ENCODE data around the gene MBOAT2.

DNA sequence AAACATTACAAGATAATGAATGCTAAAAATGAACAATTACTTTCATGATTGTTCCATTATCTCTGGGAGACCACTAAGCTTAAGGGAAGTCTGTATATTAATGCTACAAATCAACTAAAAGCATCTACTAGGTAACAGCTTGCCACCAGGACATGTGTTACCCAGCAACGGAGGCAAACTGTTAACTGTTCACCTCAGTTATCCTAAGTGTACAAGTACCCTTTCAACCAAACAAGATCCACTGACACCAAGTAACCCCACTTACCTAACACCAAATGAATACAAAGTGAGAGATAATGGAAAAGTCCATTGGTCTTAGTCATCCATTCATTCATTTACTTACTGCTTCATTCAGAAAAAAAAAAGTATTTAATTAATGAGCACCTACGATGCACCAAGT, 111.4 kb downstream of the MBOAT2 start:
- TF ChIP-seq, protein P1, sequence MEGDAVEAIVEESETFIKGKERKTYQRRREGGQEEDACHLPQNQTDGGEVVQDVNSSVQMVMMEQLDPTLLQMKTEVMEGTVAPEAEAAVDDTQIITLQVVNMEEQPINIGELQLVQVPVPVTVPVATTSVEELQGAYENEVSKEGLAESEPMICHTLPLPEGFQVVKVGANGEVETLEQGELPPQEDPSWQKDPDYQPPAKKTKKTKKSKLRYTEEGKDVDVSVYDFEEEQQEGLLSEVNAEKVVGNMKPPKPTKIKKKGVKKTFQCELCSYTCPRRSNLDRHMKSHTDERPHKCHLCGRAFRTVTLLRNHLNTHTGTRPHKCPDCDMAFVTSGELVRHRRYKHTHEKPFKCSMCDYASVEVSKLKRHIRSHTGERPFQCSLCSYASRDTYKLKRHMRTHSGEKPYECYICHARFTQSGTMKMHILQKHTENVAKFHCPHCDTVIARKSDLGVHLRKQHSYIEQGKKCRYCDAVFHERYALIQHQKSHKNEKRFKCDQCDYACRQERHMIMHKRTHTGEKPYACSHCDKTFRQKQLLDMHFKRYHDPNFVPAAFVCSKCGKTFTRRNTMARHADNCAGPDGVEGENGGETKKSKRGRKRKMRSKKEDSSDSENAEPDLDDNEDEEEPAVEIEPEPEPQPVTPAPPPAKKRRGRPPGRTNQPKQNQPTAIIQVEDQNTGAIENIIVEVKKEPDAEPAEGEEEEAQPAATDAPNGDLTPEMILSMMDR (conservative IDR thresholded peaks at IDR 0.05; ENCODE audit: low read depth in 2 of 2): no peak
- TF ChIP-seq, protein P2, sequence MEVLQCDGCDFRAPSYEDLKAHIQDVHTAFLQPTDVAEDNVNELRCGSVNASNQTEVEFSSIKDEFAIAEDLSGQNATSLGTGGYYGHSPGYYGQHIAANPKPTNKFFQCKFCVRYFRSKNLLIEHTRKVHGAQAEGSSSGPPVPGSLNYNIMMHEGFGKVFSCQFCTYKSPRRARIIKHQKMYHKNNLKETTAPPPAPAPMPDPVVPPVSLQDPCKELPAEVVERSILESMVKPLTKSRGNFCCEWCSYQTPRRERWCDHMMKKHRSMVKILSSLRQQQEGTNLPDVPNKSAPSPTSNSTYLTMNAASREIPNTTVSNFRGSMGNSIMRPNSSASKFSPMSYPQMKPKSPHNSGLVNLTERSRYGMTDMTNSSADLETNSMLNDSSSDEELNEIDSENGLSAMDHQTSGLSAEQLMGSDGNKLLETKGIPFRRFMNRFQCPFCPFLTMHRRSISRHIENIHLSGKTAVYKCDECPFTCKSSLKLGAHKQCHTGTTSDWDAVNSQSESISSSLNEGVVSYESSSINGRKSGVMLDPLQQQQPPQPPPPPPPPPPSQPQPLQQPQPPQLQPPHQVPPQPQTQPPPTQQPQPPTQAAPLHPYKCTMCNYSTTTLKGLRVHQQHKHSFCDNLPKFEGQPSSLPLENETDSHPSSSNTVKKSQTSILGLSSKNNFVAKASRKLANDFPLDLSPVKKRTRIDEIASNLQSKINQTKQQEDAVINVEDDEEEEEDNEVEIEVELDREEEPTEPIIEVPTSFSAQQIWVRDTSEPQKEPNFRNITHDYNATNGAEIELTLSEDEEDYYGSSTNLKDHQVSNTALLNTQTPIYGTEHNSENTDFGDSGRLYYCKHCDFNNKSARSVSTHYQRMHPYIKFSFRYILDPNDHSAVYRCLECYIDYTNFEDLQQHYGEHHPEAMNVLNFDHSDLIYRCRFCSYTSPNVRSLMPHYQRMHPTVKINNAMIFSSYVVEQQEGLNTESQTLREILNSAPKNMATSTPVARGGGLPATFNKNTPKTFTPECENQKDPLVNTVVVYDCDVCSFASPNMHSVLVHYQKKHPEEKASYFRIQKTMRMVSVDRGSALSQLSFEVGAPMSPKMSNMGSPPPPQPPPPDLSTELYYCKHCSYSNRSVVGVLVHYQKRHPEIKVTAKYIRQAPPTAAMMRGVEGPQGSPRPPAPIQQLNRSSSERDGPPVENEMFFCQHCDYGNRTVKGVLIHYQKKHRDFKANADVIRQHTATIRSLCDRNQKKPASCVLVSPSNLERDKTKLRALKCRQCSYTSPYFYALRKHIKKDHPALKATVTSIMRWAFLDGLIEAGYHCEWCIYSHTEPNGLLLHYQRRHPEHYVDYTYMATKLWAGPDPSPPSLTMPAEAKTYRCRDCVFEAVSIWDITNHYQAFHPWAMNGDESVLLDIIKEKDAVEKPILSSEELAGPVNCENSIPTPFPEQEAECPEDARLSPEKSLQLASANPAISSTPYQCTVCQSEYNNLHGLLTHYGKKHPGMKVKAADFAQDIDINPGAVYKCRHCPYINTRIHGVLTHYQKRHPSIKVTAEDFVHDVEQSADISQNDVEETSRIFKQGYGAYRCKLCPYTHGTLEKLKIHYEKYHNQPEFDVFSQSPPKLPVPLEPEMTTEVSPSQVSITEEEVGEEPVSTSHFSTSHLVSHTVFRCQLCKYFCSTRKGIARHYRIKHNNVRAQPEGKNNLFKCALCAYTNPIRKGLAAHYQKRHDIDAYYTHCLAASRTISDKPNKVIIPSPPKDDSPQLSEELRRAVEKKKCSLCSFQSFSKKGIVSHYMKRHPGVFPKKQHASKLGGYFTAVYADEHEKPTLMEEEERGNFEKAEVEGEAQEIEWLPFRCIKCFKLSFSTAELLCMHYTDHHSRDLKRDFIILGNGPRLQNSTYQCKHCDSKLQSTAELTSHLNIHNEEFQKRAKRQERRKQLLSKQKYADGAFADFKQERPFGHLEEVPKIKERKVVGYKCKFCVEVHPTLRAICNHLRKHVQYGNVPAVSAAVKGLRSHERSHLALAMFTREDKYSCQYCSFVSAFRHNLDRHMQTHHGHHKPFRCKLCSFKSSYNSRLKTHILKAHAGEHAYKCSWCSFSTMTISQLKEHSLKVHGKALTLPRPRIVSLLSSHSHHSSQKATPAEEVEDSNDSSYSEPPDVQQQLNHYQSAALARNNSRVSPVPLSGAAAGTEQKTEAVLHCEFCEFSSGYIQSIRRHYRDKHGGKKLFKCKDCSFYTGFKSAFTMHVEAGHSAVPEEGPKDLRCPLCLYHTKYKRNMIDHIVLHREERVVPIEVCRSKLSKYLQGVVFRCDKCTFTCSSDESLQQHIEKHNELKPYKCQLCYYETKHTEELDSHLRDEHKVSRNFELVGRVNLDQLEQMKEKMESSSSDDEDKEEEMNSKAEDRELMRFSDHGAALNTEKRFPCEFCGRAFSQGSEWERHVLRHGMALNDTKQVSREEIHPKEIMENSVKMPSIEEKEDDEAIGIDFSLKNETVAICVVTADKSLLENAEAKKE (CRISPR knock-in tag; IDR thresholded peaks at IDR 0.05): no peak
- TF ChIP-seq POLR2AphosphoS5 (IDR thresholded peaks at IDR 0.05; ENCODE audit: low read depth) (no peak), NANOG (IDR thresholded peaks at IDR 0.05; ENCODE audit: borderline replicate concordance) (no peak), EZH2 (IDR thresholded peaks at IDR 0.05; ENCODE audit: low read depth, unreplicated experiment) (no peak), EZH2phosphoT487 (IDR thresholded peaks at IDR 0.05; ENCODE audit: unreplicated experiment) (no peak)

Measured in GM23338 (cell line).